HK-2 (cell line): Measurements from ENCODE around the gene WNK1.
"Not testable (repeated sequence)": the region's sequence is repeated elsewhere in the genome, so short reads cannot be mapped to it uniquely, and the experiment has no call there.

Experiments used
- DNase-seq: peaks from one replicate; pipeline ENCODE4 v3.0.0-alpha.2; 2018; ENCODE audit not compliant: unreplicated experiment

WNK1 gene

DNA sequence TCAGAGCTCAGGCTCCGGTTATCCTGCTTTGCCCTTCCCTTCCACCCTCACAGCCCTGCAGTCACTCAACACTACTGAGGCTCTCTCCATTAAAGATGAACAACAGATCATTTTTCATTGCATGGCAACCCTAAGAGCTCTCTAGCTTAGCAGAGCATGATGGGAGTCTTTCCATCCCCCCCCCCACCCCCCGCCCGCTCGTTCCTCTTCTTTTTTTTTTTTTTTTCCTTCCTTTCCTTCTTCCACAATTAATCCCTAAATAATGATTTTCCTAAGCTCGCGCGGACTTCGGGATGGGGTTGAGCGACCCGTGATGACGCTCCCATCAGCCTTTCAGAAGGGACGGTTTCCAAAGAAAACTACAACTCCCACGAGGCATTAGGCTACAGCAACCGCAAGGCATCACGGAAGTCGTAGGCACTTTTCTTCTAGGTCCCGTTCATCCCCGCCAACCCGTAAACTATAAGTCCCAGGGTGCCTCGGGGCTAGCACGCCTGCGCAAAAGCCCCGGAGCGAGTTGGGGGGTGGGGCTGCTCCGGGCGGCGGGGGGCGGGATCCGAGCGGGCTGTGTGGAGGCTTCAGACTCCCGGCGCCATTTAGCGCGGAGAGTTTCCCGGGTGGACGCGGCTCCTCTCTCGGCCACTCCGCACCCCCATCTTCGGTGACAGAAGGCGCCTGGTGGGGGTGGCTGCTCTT, at the start of gene WNK1:
Gene WNK1, plus strand, starts transcription at position 581 of the 696 bp plus-strand sequence. CDS start 987 bp downstream, outside the sequence.
- DNase-seq, result peak; percentile 98

DNA sequence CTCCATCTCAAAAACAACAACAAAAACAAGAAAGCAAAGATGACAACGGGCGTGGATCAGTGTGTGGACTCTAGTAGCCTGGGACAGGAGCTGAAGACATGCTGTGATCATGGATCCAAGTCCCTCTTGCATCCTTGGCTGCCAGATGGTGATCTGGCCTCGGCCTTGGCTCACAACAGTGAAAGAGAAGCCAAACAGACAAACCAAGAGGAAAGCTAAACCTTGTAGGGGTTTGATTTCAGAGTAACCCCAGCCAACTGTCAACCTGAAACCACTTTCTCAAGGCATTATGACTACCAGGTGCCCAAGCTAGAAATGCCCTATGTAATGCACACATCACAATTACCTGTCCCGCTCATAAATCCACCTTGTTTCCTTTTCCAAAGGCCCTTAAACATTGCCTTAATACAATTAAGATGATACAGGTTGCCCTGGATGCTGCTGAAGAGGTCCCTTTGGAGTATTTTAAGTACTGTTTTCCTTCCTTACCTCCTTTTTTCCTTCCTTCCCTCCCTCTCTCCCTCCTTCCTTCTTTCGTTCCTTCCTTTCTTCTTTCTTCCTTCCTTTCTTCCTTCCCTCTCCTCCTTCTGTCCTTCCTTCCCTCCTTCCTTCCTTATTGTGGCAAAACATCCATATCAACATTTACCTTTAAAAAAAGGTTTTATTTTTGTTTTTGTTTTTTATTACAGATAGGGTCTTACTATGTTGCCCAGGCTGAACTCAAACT, 47.7 kb upstream of the WNK1 start:
- DNase-seq, result no peak

DNA sequence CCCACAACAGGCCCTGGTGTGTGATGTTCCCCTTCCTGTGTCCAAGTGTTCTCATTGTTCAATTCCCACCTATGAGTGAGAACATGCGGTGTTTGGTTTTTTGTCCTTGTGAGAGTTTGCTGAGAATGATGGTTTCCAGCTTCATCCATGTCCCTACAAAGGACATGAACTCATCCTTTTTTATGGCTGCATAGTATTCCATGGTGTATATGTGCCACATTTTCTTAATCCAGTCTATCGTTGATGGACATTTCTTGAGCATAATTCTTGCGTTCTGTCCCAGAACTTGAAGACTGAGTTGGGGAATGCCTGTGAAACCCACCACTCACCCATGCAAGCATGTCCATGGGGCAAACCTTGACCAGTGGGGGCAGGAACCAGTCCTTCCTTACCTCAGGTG, 44.3 kb upstream of the WNK1 start:
- DNase-seq, result not testable (repeated sequence)

DNA sequence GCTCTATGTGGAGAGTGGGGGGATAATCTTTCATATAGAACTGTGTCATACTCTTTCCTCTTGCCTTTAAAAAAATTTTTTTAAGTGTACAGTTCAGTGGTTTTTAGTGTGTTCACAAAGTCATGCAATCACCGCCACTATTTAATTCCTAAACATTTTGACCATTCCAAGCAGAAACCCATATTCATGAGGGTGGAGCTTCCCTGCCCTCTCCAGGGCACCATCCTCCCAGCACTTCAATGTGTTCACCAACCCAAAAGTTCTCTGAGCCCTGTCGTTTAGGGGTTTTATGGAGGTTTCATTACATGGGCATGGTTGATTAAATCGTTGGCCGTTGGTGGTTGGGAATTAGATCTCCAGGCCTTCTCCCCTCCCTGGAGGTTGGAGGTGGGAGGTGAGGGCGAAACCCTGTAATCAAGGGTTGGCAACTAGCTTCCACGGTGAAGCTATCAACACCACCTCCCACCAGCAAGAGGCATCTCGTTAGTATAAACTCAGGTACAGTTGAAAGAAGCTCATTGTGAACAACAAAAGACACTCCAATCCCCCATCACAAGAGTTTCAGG, 42.8 kb upstream of the WNK1 start:
- DNase-seq, result no peak

DNA sequence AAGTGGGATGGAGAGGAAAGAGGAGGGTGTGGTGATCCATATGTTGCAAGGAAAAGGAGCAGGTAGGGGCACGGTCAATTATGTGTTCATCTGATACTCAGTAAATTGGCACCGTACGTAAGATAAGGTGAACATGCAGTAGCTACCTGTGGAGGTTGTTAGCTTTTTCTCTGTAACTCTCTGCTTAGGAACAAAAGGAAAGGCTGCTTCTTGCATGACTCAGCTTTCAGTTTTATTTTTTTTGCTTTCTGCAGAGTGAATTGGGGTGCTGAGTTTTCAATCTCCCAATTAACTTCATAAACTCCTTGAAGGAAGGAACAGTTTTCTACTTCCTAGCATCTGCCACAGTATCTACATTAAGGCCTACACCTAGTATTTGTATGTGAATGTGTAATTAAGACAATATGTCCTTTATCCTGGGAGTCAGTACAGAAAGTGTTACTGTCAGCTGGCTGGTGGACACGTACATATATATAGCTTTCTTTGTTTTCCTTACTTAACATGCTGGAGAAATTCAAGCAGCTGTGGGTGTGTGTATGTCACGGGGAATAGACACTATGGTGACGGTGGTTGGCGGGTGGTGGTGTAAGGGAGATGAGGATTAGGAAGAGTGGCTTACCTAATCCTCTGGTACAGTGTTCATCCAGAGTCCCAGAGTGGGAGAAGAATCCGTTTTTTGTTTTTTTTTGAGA, 40.1 kb upstream of the WNK1 start:
- DNase-seq, result no peak

DNA sequence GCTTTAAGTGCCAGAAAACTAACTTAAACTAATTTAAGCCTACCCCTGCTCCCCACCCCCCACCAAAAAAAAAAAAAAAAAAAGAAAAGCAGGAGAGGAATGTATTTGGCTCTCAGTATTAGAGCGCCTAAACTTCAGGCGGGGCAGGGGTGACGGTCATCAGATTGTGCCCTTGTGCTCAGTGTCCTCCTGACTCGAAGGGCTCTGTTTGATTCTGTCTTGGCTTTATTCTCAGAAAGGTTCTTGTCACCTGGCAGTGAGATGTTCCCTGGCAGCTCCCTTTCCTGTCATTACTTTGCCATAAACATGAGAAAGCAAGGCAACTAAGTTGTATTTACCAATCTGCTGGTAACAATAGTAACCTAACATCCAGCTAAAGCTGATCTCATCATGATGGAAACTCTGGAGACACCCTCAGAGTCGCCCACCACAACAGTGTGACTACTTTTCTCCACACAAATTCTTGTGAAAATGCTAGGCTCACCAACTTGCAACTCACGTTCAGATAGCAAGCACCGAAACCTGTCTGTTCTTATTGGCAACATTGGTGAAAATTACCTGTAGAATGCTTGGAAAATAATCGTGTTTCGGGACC, 39.0 kb upstream of the WNK1 start:
- DNase-seq, result no peak

DNA sequence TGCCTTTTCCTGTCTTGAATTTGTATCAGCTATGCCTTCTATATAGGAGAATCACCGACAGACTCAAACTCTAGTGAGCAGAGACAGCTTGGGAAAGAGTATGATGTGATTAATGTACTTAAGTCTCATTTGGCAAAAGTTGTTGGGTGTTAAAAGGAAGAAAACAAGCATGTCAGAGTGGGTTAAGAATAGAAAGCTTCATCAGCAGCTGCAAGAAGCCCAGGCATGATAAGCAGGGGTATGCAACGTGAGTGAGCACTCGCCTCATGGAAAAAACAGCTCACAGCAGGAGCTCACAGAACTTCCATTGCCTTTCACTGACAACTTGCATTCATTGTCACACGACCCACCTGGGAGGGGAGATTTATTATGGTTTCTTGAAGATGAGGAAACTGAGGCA, 35.9 kb upstream of the WNK1 start:
- no peak for DNase-seq

DNA sequence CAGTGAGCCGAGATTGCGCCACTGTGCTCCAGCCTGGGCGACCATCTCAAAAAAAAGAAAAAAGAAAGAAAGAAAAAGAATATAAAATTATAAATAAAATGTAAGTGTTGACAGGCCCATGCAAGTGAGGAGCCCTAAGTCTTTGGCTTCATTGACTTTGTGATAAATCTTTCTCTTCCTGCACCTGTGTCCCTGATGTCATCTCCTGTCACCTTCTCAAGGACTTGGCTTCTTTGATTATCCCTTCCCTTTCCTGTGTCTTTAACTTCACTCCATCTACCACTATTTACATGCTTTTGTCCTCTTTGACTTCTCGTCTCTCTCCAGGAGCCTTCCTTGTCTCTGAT, 33.6 kb upstream of the WNK1 start:
- DNase-seq, result no peak

DNA sequence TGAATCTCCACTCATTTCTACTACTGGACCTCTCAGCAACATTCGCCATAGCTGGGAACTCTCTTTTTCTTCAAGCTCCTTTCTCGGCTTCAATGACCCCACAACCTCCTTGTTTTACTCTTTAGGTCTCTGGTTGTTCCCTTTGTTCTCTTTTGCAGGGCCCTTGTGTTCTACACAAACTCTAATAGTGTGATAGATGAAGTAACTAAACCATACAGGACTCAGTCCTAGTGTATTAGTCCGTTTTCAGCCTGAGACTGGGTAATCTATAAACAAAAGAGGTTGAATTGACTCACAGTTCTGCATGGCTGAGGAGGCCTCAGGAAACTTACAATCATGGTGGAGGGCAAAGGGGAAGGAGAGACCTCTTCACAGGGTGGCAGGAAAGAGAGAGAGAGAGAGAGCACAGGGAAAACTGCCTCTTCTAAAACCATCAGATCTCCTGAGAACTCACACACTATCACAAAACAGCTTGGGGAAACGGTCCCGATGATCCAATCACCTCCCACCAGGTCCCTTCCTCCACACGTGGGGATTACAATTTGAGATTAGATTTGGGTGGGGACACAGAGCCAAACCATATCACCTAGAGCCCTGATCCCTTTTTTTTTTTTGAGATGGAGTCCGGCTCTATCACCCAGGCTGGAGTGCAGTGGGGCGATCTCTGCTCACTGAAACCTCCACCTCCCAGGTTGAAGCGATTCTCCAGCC, 32.0 kb upstream of the WNK1 start:
- no peak for DNase-seq

DNA sequence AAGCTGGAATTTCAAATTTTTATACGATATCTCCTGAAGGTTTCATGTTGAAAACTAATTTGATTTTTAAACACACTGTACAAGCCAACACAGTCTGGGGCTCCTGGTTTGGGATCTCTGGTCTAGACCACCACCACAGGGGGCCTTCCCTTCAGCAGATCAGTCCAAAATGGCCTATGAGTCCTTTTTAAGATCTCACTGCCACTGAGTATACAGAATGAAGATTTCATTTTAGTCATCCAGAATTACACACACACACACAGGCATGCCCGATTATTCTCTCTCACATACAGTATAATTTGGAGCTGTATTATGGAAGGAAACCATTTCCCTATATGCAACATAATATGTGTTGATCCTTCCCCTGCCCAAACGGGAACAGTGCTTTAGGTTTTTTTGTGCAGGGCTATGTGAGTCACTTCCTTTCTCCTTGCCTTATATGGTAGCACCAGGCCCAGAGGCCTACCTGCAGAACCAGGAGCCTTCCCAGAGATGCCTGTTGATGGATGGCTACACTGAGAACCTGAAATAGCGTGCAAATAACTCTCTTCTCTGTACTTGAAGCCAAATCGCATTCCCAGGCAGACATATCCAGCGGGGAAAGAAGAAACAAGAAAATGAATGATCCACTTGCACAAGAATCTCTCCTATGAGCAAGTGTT, 28.1 kb upstream of the WNK1 start:
- DNase-seq, result no peak

DNA sequence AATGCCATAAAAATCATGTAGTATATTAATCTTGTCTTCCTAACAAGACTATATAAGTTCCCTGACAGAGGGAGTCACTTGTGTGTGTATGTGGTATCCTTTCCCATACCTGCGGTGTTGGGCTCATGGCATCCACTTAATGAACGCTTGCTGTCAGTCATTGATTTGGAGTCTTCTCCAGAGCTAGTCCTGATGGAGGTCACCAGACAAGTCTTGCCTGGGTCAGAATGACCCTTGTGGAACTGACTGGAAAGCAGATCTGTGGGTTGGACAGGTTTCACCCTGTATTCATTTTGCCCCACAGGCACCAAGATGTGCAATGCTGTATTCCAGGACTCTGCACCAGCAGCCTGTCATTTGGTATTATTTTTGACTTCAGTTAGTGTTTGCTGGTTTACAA, 27.3 kb upstream of the WNK1 start:
- no peak for DNase-seq

DNA sequence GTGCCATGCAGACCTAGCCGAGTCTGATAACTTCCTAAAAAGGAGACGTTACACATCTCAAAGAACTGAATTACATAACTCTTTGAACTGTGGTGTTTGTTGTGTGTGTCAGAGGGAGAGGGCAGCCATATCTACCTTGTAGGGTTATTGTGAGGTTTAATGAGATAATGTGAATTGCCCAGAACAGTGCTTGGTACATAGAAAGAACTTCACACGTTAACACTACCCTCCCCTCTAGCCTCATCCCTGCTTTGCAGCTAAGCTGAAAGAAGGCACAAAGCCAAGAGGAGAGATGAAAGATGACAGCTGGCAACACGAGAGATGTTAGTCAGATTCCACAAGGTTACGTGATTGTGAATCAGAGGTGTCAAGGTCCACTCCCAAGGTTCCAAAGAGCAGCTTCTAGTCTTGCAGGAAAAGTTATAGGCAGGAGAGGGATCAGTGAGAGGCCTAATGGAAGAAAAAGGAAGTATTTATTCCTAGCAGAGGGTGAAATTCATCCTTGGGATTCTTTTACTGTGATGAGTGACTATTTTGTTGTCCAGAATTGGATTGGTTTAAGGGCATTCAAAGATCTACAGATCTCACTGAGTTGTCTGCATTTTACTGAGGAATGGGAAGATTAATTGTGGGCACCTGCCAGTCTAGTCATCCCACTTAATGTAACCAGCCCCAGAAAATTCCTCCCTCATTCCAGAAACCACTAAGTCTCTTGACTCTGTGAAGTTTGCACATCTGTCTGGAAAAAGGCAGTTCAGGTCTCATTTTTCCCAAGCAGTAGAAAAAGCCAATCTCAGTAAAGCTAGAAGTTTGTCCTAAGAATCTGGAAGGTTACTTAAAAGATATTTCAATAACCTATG, 25.9 kb upstream of the WNK1 start:
- DNase-seq, result no peak

DNA sequence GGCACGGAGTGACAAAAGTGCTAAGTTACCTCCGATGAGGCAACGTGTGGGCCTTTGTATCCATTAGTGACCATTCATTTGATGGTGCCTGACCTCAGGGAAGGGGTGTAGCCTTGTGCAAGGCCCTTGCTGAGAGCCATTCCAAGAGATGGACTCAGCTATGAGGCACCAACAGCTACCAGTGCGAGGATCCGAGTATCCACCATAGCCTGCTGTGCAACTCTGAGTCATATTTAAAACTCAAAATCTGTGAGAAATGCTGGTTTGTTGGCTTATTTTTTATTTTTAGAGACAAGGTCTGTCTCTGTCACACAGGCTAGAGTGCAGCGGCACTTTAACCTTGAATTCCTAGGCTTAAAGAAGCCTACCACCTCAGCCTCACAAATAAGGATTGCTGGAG, 25.1 kb upstream of the WNK1 start:
- DNase-seq, result no peak

DNA sequence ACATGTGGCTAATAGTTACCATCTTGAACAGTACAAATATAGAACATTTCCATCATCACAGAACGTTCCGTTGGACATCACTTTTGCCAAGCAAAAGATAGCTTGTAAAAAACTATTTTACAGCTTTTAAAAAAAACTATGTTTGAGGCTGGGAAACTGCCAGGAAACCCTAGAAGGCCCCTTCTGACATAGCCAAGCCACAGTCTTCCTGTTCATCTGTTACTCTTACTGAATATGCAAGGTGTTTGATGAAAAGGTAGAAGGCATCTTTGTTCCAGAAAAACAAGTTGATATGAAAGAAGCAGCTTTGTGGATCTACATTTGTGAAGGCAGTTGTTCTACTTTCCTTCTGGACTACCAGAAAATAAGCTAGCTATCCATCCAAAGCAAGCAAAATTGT, 23.6 kb upstream of the WNK1 start:
- no peak for DNase-seq

DNA sequence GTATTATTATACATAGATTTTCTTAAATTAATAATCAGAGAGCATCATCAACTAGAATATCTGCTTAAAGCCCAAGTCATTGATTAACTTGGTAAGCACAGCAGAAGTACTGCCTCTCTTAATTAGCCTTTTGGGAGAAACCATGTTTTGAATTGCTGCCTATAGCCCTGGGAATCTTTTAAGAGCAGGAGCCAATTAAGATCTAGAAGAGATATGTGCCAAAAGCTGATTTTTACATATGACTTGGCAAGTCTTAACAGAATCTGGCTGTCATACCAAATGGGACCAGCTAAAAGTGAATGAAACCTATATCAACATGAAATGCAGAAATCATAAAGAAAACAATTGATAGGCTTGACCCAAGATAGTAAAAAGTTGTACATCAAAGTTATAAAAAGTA, 23.2 kb upstream of the WNK1 start:
- DNase-seq, result no peak

DNA sequence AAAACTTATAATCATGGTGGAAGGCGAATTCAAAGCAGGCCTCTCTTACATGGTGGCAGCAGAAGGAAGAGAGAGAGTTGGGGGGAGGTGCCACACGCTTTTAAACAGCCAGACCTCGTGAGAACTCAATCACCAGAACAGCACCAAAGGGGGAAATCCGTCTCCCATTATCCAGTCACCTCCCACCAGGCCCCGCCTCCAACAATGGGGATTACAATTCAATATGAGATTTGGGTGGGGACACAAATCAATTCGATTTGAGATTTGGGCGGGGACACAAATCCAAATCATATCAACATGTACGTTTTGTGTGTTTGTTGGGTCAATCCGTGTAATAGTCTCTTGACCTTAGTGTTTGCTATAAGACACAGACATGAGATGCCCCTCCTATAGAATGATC, 21.8 kb upstream of the WNK1 start:
- no peak for DNase-seq

DNA sequence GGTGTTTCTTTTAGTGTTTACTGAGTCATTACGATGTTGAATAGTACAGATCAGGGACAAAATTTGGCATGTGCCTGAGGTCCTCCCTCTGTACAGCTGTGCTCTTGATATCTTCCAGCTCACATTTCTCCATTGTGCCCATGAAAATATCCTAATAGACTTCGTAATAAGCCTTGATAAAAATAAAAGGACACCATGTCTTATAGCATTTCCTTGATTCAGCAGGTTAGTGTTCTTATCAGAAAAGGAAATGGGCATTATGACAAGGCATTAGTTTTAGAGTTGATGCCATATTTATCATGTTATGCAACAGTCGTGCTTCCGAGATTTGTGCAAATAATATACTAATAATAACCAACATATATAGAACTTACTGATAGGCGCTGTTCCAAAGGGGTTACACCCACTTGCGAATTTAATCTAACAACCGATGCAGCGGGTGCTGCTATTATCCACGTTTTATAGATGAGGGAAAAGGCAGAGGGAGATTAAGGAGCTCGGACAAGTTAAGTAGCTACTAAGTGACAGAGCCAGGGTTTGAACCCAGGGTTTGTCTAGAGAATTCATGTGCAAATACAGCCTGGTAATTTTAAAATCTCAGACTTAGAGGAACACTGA, 15.1 kb upstream of the WNK1 start:
- DNase-seq, result no peak

DNA sequence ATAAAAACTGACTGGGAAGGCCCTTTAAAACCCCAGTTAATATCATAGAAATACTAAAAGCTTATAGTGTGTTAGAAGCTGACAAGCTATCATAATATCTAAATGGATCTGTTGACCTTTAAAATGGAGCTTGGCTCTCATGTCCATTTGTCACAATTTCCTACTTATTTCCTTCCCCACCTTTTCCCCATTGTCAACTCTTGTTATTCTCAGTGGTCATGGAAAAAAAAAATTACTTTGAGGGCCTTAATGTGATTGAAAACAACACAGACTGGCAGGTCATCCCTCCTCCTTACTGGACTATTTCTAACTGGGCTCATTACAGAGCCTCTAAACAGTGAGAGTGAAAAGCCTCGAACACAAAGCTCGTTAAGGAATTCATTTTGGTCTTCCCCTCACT, 13.7 kb upstream of the WNK1 start:
- DNase-seq, result no peak

DNA sequence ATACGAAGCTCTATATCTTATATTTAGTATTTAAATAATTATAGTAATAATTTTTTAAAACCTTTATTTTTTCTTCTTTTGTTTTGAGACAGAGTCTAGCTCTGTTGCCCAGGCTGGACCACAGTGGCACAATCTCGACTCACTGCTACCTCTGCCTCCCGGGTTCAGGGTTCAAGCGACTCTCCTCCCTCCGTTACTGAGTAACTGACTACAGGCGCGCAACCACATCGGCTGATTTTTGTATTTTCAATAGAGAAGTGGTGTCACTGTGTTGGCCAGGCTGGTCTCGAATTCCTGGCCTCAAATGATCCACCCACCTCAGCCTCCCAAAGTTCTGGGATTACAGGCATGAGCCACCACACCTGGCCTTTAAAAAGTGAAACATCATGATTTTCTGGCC, 13.0 kb upstream of the WNK1 start:
- DNase-seq, result no peak

DNA sequence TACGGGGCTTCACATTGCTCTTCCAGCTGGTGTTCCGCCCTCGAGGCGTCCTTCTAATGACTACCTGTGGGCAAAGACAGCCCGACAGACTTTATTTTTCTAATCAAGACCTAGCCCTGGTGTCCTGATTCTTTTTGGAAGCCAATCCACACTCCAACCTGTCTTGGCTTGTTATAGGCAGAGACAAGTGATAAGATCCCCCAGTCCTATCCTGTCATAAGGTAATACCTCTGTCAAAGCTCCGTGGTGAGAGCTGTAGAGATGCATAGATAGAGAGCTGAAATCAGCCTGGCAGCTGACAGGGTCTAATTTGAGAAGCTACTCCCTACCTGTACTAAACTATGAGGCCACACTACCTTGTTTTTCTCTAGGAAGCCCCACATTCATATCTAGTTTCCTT, 11.5 kb upstream of the WNK1 start:
- DNase-seq, result no peak
